C4-2B (cell line): Measurements from ENCODE around the gene PTPRM.

Source experiments
- H3K27ac ChIP-seq: fragments of 450-650 bp; 2 replicates; pipeline ENCODE4 v1.5.1; 2017
- ZFX ChIP-seq: fragments of 450-650 bp; IDR thresholded peaks from 2 replicates; pipeline ENCODE4 v1.6.1; 2017
- TF ChIP-seq, protein P1 (sequence below): fragments of 450-650 bp; conservative IDR thresholded peaks from 2 replicates; pipeline ENCODE4 v1.5.1; 2017; ENCODE audit warnings: mild to moderate bottlenecking

Gene PTPRM

DNA sequence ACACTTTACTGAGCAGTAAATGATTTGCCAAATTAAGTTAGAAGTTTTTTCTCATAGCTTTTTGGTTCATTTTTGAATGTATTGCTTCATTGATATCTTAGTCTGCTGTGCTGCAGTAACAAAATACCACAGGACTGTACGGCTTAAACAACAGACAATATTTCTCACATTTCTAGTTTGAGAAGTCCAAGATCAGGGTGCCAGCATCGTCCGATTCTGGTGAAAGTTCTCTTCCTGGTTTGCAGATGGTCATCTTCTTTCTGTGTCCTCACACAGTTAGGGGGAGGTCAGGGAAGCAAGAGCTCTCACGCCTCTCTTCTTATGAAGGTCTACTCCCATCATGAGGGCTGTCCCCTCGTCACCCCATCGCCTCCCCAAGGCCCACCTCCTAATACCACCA is 325.4 kb downstream of the PTPRM start:
- TF ChIP-seq, protein P1, sequence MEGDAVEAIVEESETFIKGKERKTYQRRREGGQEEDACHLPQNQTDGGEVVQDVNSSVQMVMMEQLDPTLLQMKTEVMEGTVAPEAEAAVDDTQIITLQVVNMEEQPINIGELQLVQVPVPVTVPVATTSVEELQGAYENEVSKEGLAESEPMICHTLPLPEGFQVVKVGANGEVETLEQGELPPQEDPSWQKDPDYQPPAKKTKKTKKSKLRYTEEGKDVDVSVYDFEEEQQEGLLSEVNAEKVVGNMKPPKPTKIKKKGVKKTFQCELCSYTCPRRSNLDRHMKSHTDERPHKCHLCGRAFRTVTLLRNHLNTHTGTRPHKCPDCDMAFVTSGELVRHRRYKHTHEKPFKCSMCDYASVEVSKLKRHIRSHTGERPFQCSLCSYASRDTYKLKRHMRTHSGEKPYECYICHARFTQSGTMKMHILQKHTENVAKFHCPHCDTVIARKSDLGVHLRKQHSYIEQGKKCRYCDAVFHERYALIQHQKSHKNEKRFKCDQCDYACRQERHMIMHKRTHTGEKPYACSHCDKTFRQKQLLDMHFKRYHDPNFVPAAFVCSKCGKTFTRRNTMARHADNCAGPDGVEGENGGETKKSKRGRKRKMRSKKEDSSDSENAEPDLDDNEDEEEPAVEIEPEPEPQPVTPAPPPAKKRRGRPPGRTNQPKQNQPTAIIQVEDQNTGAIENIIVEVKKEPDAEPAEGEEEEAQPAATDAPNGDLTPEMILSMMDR: no peak
- no peak for TF ChIP-seq ZFX
- H3K27ac ChIP-seq: no peak overlapping the region

GRCh38 chr18:7894592-7894991 is 327.5 kb downstream of the PTPRM start:
- no peak for TF ChIP-seq ZFX
- TF ChIP-seq, protein P1: no peak
- no peak overlapping the region for H3K27ac ChIP-seq

DNA sequence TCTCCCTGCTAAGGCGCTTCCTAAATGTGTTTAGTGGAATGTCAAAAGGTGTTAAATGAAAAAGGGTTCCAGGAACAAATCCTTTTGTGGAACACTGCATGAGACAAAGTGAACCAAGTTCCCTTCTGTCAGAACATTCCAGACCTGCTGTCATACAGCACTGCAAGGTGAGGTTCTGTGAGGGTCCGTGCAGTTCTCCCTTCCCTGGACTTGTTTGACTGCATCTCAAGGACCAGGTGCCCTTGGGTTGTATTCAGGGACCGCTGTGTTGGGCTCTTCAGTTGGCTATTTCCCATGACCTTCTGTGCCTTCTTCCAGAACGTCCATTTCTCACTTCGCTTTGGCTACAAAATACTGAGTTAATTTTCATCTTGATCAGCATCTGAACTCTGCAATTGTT is 328.2 kb downstream of the PTPRM start:
- no peak for TF ChIP-seq ZFX
- TF ChIP-seq, protein P1: no peak
- H3K27ac ChIP-seq: no peak overlapping the region

- TF ChIP-seq, protein P1: no peak
- no peak for TF ChIP-seq ZFX
- H3K27ac ChIP-seq: no peak overlapping the region
Observed at GRCh38 chr18:7896161-7896560, 329.0 kb downstream of the PTPRM start.

DNA sequence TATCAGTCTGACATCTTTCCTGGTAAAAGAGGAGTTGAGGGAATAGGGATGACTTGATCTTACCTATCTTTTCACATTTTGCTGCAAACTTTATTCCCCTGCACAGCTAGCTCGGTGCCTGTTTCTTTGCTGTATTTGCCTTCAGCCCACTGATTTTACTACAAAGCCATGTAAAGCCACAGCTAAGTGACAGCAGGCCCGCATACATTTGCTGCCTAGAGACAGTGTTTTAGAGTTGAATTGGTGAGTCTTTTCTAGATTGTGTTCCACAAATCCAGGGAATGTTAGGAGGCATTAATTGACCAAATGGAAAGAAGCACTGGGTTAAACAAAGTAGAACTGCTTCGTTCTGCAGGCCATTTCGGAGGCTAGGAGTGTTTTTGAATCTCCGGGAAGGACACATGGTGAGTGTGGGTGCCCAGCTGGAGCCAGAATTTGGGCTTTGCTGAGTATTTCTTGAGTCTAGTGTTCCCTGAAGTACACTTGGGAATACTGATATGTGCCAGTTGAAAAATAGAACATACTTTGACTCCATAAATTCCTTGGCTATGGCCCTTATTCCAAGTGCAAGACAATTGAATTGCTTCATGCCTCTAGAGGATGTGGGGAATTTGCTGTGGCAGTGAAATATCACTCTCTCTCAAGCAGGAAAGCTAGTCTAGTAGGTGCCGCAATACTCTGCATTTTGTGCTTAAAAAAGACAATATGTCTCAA is 329.8 kb downstream of the PTPRM start:
- TF ChIP-seq, protein P1: no peak
- TF ChIP-seq ZFX: no peak
- H3K27ac ChIP-seq: no peak overlapping the region

- no peak overlapping the region for H3K27ac ChIP-seq
- TF ChIP-seq, protein P1: no peak
- TF ChIP-seq ZFX: no peak
Observed at GRCh38 chr18:7898181-7898580, 331.1 kb downstream of the PTPRM start.

GRCh38 chr18:7899078-7899477 is 332.0 kb downstream of the PTPRM start:
- H3K27ac ChIP-seq: no peak overlapping the region
- TF ChIP-seq, protein P1: no peak
- no peak for TF ChIP-seq ZFX
